Keratinocyte (primary cell): ENCODE measurements around the gene CDA. TPM values are rescaled to one million over a fixed set of nuclear protein-coding genes. Genes with fewer than 3 reads are reported as not detected.

Experiments
- DNase-seq: peaks from one replicate; pipeline ENCODE4 v3.0.0-alpha.2; 2011; ENCODE audit warnings: low read depth, missing footprints, low spot score
- FAIRE-seq: peaks from 2 replicates; lab custom pipeline; 2011; peaks lifted over from hg19 to GRCh38; lab: Jason Lieb, UNC
- H2AFZ ChIP-seq: 2 replicates; pipeline ENCODE4 v1.6.0; 2012; ENCODE audit warnings: low read length, control low read depth, inconsistent platforms; ENCODE audit not compliant: control insufficient read depth
- H3K27ac ChIP-seq: 2 replicates; pipeline ENCODE4 v1.5.1; 2011; ENCODE audit warnings: low read length; ENCODE audit not compliant: control insufficient read depth, insufficient read depth
- H3K27me3 ChIP-seq: 3 replicates; pipeline ENCODE4 v1.6.0; 2011; ENCODE audit warnings: low read length; ENCODE audit not compliant: control insufficient read depth, insufficient read depth; ENCODE audit errors: extremely low read depth
- H3K36me3 ChIP-seq, 2 experiments: 2 replicates in 1 of 2; 3 replicates in 1 of 2; pipeline ENCODE4 v1.5.1; 2011; ENCODE audit warnings: low read length in 2 of 2, mild to moderate bottlenecking in 1 of 2; ENCODE audit not compliant: control insufficient read depth in 2 of 2, insufficient read depth in 2 of 2; ENCODE audit errors: extremely low read depth in 1 of 2
- H3K4me1 ChIP-seq: 3 replicates; pipeline ENCODE4 v1.5.1; 2011; ENCODE audit warnings: low read length; ENCODE audit not compliant: control insufficient read depth, insufficient read depth; ENCODE audit errors: extremely low read depth
- H3K4me2 ChIP-seq: 3 replicates; pipeline ENCODE4 v1.6.0; 2011; ENCODE audit warnings: low read depth, low read length; ENCODE audit not compliant: control insufficient read depth, insufficient read depth; ENCODE audit errors: extremely low read depth
- H3K4me3 ChIP-seq, 3 experiments: fragments of 200-600 bp in 1 of 3; sonication (generic) in 1 of 3; 2 replicates in 2 of 3; 3 replicates in 1 of 3; pipeline ENCODE4 v1.5.1; 2011 to 2016; ENCODE audit warnings: low read length in 3 of 3, mild to moderate bottlenecking in 3 of 3, control low read depth in 2 of 3, inconsistent platforms in 1 of 3, low read depth in 1 of 3, mixed read lengths in 1 of 3, mixed run types in 1 of 3, moderate library complexity in 1 of 3; ENCODE audit not compliant: control insufficient read depth in 2 of 3, insufficient read depth in 2 of 3; ENCODE audit errors: extremely low read depth in 1 of 3
- H3K79me2 ChIP-seq: 2 replicates; pipeline ENCODE4 v1.6.0; 2012; ENCODE audit warnings: low read length; ENCODE audit not compliant: control insufficient read depth, insufficient read depth
- H3K9ac ChIP-seq: 3 replicates; pipeline ENCODE4 v1.6.0; 2011; ENCODE audit warnings: low read length; ENCODE audit not compliant: control insufficient read depth, insufficient read depth; ENCODE audit errors: extremely low read depth
- H3K9me1 ChIP-seq: 3 replicates; pipeline ENCODE4 v1.6.0; 2011; ENCODE audit warnings: low read length; ENCODE audit not compliant: control insufficient read depth, insufficient read depth; ENCODE audit errors: extremely low read depth
- H3K9me3 ChIP-seq: 2 replicates; pipeline ENCODE4 v1.5.1; 2012; ENCODE audit warnings: low read depth, low read length; ENCODE audit not compliant: control insufficient read depth
- H4K20me1 ChIP-seq: 3 replicates; pipeline ENCODE4 v1.6.0; 2011; ENCODE audit warnings: low read length; ENCODE audit not compliant: control insufficient read depth, insufficient read depth; ENCODE audit errors: extremely low read depth
- CTCF ChIP-seq, 3 experiments: IDR thresholded peaks in 1 of 3; conservative IDR thresholded peaks in 1 of 3; optimal IDR thresholded peaks in 1 of 3; 2 replicates in 2 of 3; 3 replicates in 1 of 3; pipeline versions ENCODE3 to v1.5.1; 2011; ENCODE audit warnings: low read length in 3 of 3, mild to moderate bottlenecking in 3 of 3, moderate library complexity in 2 of 3, control low read depth in 1 of 3, inconsistent platforms in 1 of 3; ENCODE audit not compliant: insufficient read depth in 2 of 3; ENCODE audit errors: extremely low read depth in 1 of 3
- EZH2 ChIP-seq: IDR thresholded peaks from one replicate; pipeline ENCODE4 v1.6.1; 2012; ENCODE audit warnings: inconsistent platforms, mild to moderate bottlenecking, low read length, moderate library complexity
- dilution Hi-C: fragments of 300-500 bp; cut with MboI; formaldehyde crosslinking; loops from one replicate; pipeline ENCODE4 v1.7.0; 2020; ENCODE audit warnings: low sequenced_read_pairs; ENCODE audit not compliant: extremely low pct_ligation_motif_present
- polyA plus RNA-seq, 5 experiments: library from polyadenylated mRNA; depleted of rRNA in 3 of 5; stranded (reverse) in 3 of 5; stranded (forward) in 1 of 5; unstranded in 1 of 5; fragments of >200 nt; gene quantifications; 1 replicate in 1 of 5; 2 replicates in 3 of 5; 3 replicates in 1 of 5; pipeline versions ENCODE4 v1.2.1 to v1.2.3, GENCODE V29; 2011 to 2012; ENCODE audit warnings: missing spikeins in 2 of 5, low read depth in 1 of 5, low replicate concordance in 1 of 5

The CDA gene
- polyA plus RNA-seq, 1 donor (not counting 4 experiments of a cell fraction or from before 2014, with no cell fraction given) = 44.9 TPM

GRCh38 chr1:20594746-20595145 lies 5.8 kb downstream of the CDA start:
- Histone ChIP-seq H3K27me3 (no peaks in the 10 kb centered on the region), H2AFZ (no peak overlapping the region), H3K27ac (no peak overlapping the region), H3K36me3 (peaks cover 4 to 9% of the 10 kb centered on the region in 2 experiments), H3K4me1 (peaks cover 3% of the 10 kb centered on the region), H3K9me3 (no peaks in the 10 kb centered on the region), H3K79me2 (peaks cover 28% of the 10 kb centered on the region), H3K9ac (no peak overlapping the region), H3K4me2 (no peak overlapping the region), H4K20me1 (no peaks in the 10 kb centered on the region), H3K4me3 (no peak overlapping the region), H3K9me1 (peaks cover under 1% of the 10 kb centered on the region)
- FAIRE-seq (no peak), DNase-seq (no peak)
- no peak for TF ChIP-seq EZH2
- TF ChIP-seq CTCF (optimal IDR thresholded peaks at IDR 0.05 in 1 of 3, IDR thresholded peaks at IDR 0.05 in 1 of 3, conservative IDR thresholded peaks at IDR 0.05 in 1 of 3; ENCODE audit: extremely low read depth in 1 of 3, insufficient read depth in 2 of 3, low read length in 3 of 3) = no peak
- dilution Hi-C loops = no loop called here

- Histone ChIP-seq H3K9me1 (peaks cover 4% of the 10 kb centered on the region), H4K20me1 (no peaks in the 10 kb centered on the region), H3K27me3 (no peaks in the 10 kb centered on the region), H3K4me1 (peaks cover 3% of the 10 kb centered on the region), H3K27ac (no peak overlapping the region), H3K79me2 (peaks cover 18% of the 10 kb centered on the region), H2AFZ (no peak overlapping the region), H3K36me3 (peaks cover 4 to 9% of the 10 kb centered on the region in 2 experiments), H3K4me3 (no peak overlapping the region), H3K4me2 (no peak overlapping the region), H3K9ac (no peak overlapping the region), H3K9me3 (no peaks in the 10 kb centered on the region)
- DNase-seq = no peak
- TF ChIP-seq EZH2 (no peak), CTCF (optimal IDR thresholded peaks at IDR 0.05 in 1 of 3, IDR thresholded peaks at IDR 0.05 in 1 of 3, conservative IDR thresholded peaks at IDR 0.05 in 1 of 3; ENCODE audit: extremely low read depth in 1 of 3, insufficient read depth in 2 of 3, low read length in 3 of 3) (no peak)
- dilution Hi-C loops = no loop called here
- no peak for FAIRE-seq
These were observed 7.2 kb downstream of the CDA start for GRCh38 chr1:20596106-20596505.
